K562 (cell line): ENCODE data around the gene ABCG1. TPM values are rescaled to one million over a fixed set of nuclear protein-coding genes. Genes with fewer than 3 reads are reported as not detected.

Experiments
- ATAC-seq: fragments of 200-7000 bp; cut with Tn5 transposase; 3 replicates; pipeline ENCODE4 v1.9.1; 2020; ENCODE audit warnings: moderate library complexity
- BruUV-seq: library from RNA; stranded (reverse); fragments of 400-500 nt; replicated peaks from 2 replicates; lab custom pipeline; 2021; lab: Mats Ljungman, UMichigan
- CTCF ChIA-PET: fragments of 300-600 bp; formaldehyde crosslinking; extraction: SDS; loops from one replicate; lab custom pipeline; 2021; ENCODE audit warnings: low intra/inter-chr PET ratio; lab: Yijun Ruan, JAX
- POLR2A ChIA-PET: fragments of 300-600, 350-650 bp; sonication (Branson Sonifier 250); formaldehyde crosslinking; extraction: SDS; loops from one replicate; lab custom pipeline; 2021; ENCODE audit warnings: antibody characterized with exemption, inconsistent platforms; lab: Yijun Ruan, JAX
- DNase-seq, 4 experiments: peaks; one replicate each; pipeline versions ENCODE4 v3.0.0 to v3.0.0-alpha.2; 2011 to 2018; ENCODE audit warnings: low spot score in 3 of 4, mixed read lengths in 3 of 4; ENCODE audit errors: extremely low read depth in 1 of 4
- FAIRE-seq: peaks from 2 replicates; lab custom pipeline; 2011; peaks lifted over from hg19 to GRCh38; lab: Jason Lieb, UNC
- H2AFZ ChIP-seq: 2 replicates; pipeline ENCODE4 v1.6.0; 2011; ENCODE audit warnings: low read depth, low read length, control low read depth, inconsistent platforms
- H3K27ac ChIP-seq: fragments of 200-600 bp; 3 replicates; pipeline ENCODE4 v1.8.0; 2011; ENCODE audit warnings: low read depth, mild to moderate bottlenecking, control low read depth, inconsistent platforms, low read length, moderate library complexity, mixed read lengths; ENCODE audit errors: extremely low read depth
- H3K27me3 ChIP-seq, 2 experiments: fragments of 300-600 bp in 1 of 2; 2 replicates in 1 of 2; 3 replicates in 1 of 2; pipeline versions ENCODE4 v1.6.0 to v1.8.0; 2011; ENCODE audit warnings: inconsistent platforms in 2 of 2, low read length in 2 of 2, mild to moderate bottlenecking in 1 of 2, mixed read lengths in 1 of 2, moderate library complexity in 1 of 2; ENCODE audit not compliant: control insufficient read depth in 2 of 2, insufficient read depth in 2 of 2
- H3K36me3 ChIP-seq: fragments of 300-600 bp; 3 replicates; pipeline ENCODE4 v1.8.0; 2011; ENCODE audit warnings: mild to moderate bottlenecking, low read length, inconsistent platforms; ENCODE audit not compliant: control insufficient read depth, insufficient read depth
- H3K4me1 ChIP-seq, 2 experiments: fragments of 200-600 bp in 1 of 2; replicated peaks in 1 of 2; 2 replicates in 1 of 2; 3 replicates in 1 of 2; pipeline versions ENCODE4 v1.5.1 to v1.8.0; 2011; ENCODE audit warnings: inconsistent platforms in 2 of 2, low read length in 2 of 2, mild to moderate bottlenecking in 1 of 2, mixed read lengths in 1 of 2, moderate library complexity in 1 of 2; ENCODE audit not compliant: control insufficient read depth in 2 of 2, insufficient read depth in 2 of 2
- H3K4me2 ChIP-seq: 2 replicates; pipeline ENCODE4 v1.6.1; 2011; ENCODE audit warnings: low read length, control low read depth, inconsistent platforms, mixed read lengths; ENCODE audit not compliant: insufficient read depth
- H3K4me3 ChIP-seq: fragments of 200-600 bp; sonication (generic), shearing (Covaris generic); 2 replicates; pipeline ENCODE4 v1.5.1; 2016; ENCODE audit warnings: control low read depth, inconsistent platforms
- H3K79me2 ChIP-seq: fragments of 200-600 bp; 3 replicates; pipeline ENCODE4 v1.8.0; 2011; ENCODE audit warnings: low read length, inconsistent platforms; ENCODE audit not compliant: control insufficient read depth, insufficient read depth
- H3K9ac ChIP-seq, 2 experiments: 2 replicates each; pipeline versions ENCODE4 v1.6.0 to v1.6.1; 2011; ENCODE audit warnings: low read depth in 2 of 2, low read length in 2 of 2, control low read depth in 1 of 2, inconsistent platforms in 1 of 2, mild to moderate bottlenecking in 1 of 2, mixed read lengths in 1 of 2; ENCODE audit not compliant: insufficient read depth in 1 of 2
- H3K9me1 ChIP-seq: one replicate; pipeline ENCODE4 v1.6.0; 2011; ENCODE audit warnings: inconsistent platforms, mild to moderate bottlenecking, low read length, moderate library complexity; ENCODE audit not compliant: control insufficient read depth, insufficient read depth
- H3K9me3 ChIP-seq: replicated peaks from 2 replicates; pipeline ENCODE4 v1.5.1; 2011; ENCODE audit warnings: low read depth, low read length, inconsistent platforms; ENCODE audit not compliant: control insufficient read depth, insufficient read depth
- H4K20me1 ChIP-seq: replicated peaks from 2 replicates; pipeline ENCODE4 v1.6.1; 2011; ENCODE audit warnings: low read length, inconsistent platforms, mixed read lengths; ENCODE audit not compliant: control insufficient read depth, insufficient read depth
- CHD4 ChIP-seq: fragments of 200-600 bp; sonication (generic); IDR thresholded peaks from 3 replicates; pipeline ENCODE4 v1.6.1; 2012; ENCODE audit warnings: low read depth, mild to moderate bottlenecking, mixed read lengths, low read length, inconsistent platforms; ENCODE audit not compliant: insufficient read depth, insufficient replicate concordance, poor library complexity, severe bottlenecking
- ZNF263 ChIP-seq: sonication (generic); formaldehyde crosslinking; IDR thresholded peaks from 2 replicates; pipeline ENCODE4 v1.8.0; 2022; ENCODE audit warnings: mild to moderate bottlenecking, missing genetic modification reagents, borderline replicate concordance
- ZNF41 ChIP-seq: fragments of 250-450 bp; sonication (Bioruptor Pico); conservative IDR thresholded peaks from 2 replicates; pipeline ENCODE4 v1.4.0; 2020; ENCODE audit warnings: mild to moderate bottlenecking
- ZNF75A ChIP-seq: fragments of 450-650 bp; formaldehyde crosslinking; IDR thresholded peaks from 2 replicates; pipeline ENCODE4 v1.4.0; 2020; ENCODE audit warnings: mild to moderate bottlenecking
- WGBS: fragments of 100-300 bp; shearing (Covaris generic); methylation state at CpG from one replicate; pipeline ENCODE4 v1.1.6; 2016; ENCODE audit warnings: low coverage, mixed read lengths; ENCODE audit not compliant: insufficient coverage; ENCODE audit errors: missing lambda C conversion rate; 5-methylcytosine and 5-hydroxymethylcytosine counted together
- in situ Hi-C: fragments of 300-500 bp; cut with MboI; formaldehyde crosslinking; loops from 4 replicates; pipeline ENCODE4 v1.15.0; 2018; ENCODE audit warnings: inconsistent platforms, mixed read lengths
- intact Hi-C: fragments of 100-400 bp; cut with micrococcal nuclease; formaldehyde crosslinking; loops from 2 replicates; pipeline ENCODE4 v1.14.2; 2022
- polyA plus RNA-seq, 8 experiments: library from polyadenylated mRNA; depleted of rRNA in 4 of 8; stranded (reverse) in 5 of 8; unstranded in 3 of 8; fragments of >200 nt; fragmentation: Nextera tagmentation in 2 of 8; fragmentation: Illumina TruSeq in 1 of 8; extraction: Ambion mirVana in 2 of 8; extraction: Trizol in 1 of 8; gene quantifications; 2 replicates each; pipeline versions ENCODE4 v1.2.1 to v1.2.3, GENCODE V29; 2011 to 2014; ENCODE audit warnings: inconsistent platforms in 1 of 8, missing spikeins in 1 of 8
- total RNA-seq, 7 experiments: library from RNA; depleted of rRNA in 6 of 7; stranded (reverse); fragments of >200 nt in 6 of 7; fragmentation: Illumina TruSeq in 2 of 7; extraction: Trizol in 2 of 7; gene quantifications; 2 replicates each; pipeline versions ENCODE4 v1.2.1 to v1.2.3, GENCODE V29; 2011 to 2021; ENCODE audit warnings: low replicate concordance in 1 of 7
- TF ChIP-seq, protein P1 (sequence below): fragments of 250-450 bp; sonication (Bioruptor Pico); IDR thresholded peaks from 2 replicates; pipeline ENCODE4 v1.8.0; 2022; ENCODE audit warnings: inconsistent platforms

Gene ABCG1
- total and polyA plus RNA-seq, 9 of the 15 experiments (the other 6 are each of a cell fraction or from before 2014, with no cell fraction given): 0.04 to 0.09 TPM; not detected in 7

DNA sequence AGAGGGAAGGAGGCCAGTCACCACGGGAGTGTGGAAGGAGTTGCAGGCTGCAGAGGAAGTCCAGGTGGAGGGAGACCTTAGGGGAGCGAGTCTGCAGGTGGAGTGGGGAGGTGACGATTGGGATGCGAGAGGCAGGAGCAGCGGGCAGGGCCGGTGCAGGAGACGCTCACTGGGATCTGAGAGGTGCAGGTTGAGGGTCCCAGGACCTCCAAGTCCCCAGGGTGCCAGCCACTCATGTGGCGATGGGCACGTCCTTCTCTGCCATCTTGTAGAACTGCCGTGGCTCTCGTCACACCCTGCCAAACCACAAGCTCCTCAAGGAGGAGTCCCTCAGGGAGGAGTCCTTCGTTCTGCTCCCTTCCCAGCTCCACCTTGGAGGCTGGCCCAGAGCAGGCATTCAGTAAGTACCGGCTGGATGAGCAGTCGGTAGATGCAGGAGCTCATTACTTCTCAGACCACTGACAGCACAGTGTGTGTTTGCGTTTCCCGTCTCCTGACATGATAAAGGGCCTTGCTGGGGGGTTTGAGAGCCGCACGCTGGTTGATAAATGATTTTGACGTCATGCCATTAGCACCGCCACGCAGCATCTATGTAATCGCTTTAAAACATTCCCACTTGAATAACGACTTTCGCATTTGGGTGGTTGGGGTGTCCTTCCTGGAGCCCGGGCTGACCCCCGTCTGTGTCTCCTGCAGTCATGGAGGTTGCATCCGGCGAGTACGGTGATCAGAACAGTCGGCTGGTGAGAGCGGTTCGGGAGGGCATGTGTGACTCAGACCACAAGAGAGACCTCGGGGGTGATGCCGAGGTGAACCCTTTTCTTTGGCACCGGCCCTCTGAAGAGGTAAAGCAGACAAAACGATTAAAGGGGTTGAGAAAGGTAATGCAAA lies 68.5 kb downstream of the ABCG1 start:
- peaks cover 0 to 11% of the 10 kb centered on the region in 2 experiments; a peak in 2 of 5 replicates for H3K4me1 ChIP-seq
- H3K4me3 ChIP-seq: no peak overlapping the region
- H3K9me1 ChIP-seq: no peaks in the 10 kb centered on the region
- H4K20me1 ChIP-seq: peaks cover 14% of the 10 kb centered on the region
- FAIRE-seq: no peak
- H2AFZ ChIP-seq: no peak overlapping the region
- POLR2A ChIA-PET: interaction anchor here (0.6 to 1.1 kb wide), 2 partner anchors 15 to 566 kb away, joined by 4 read pairs; no protein-coding TSS in a partner anchor
- peaks cover 43 to 79% of the 10 kb centered on the region in 2 experiments for H3K27me3 ChIP-seq
- H3K27ac ChIP-seq: no peak overlapping the region
- DNase-seq: no peak
- in situ Hi-C loops (no loop called here), intact Hi-C loops (no loop called here)
- no peaks in the 10 kb centered on the region for H3K36me3 ChIP-seq
- TF ChIP-seq, protein P1, sequence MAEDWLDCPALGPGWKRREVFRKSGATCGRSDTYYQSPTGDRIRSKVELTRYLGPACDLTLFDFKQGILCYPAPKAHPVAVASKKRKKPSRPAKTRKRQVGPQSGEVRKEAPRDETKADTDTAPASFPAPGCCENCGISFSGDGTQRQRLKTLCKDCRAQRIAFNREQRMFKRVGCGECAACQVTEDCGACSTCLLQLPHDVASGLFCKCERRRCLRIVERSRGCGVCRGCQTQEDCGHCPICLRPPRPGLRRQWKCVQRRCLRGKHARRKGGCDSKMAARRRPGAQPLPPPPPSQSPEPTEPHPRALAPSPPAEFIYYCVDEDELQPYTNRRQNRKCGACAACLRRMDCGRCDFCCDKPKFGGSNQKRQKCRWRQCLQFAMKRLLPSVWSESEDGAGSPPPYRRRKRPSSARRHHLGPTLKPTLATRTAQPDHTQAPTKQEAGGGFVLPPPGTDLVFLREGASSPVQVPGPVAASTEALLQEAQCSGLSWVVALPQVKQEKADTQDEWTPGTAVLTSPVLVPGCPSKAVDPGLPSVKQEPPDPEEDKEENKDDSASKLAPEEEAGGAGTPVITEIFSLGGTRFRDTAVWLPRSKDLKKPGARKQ (CRISPR knock-in tag): no peak
- no peak for TF ChIP-seq CHD4
- TF ChIP-seq ZNF263 (CRISPR knock-in tag): peak; percentile 73; the same call in 1 of the 2 replicates
- TF ChIP-seq ZNF75A (CRISPR knock-in tag): no peak
- no peak for TF ChIP-seq ZNF41
- no peak overlapping the region for H3K4me2 ChIP-seq
- ATAC-seq: no peak
- CTCF ChIA-PET: no interaction called here
- H3K79me2 ChIP-seq: no peaks in the 10 kb centered on the region
- BruUV-seq: no TSS peak
- H3K9me3 ChIP-seq: no peaks in the 10 kb centered on the region
- WGBS: under 1% methylated on average over 36 of the region's 36 CpGs
- H3K9ac ChIP-seq: peak overlapping the region in 1 of 2 experiments; percentile 17; a peak in 2 of 4 replicates
